LNCaP clone FGC (cell line): ENCODE measurements around the gene SKAP1.

Experiments used
- DNase-seq: peaks from one replicate; pipeline ENCODE4 v3.0.0-alpha.2; 2011; ENCODE audit warnings: low read depth
- H3K4me3 ChIP-seq: 2 replicates; pipeline ENCODE4 v1.5.1; 2011; ENCODE audit warnings: mild to moderate bottlenecking, low read depth, low read length, control low read depth
- CTCF ChIP-seq: IDR thresholded peaks from 2 replicates; pipeline ENCODE4 v1.5.1; 2012; ENCODE audit warnings: mild to moderate bottlenecking; ENCODE audit not compliant: control insufficient read depth, insufficient read depth; ENCODE audit errors: extremely low read depth

The SKAP1 gene

GRCh38 chr17:48163809-48164208 lies 266.2 kb downstream of the SKAP1 start:
- no peak for DNase-seq
- peak; percentile 46 for TF ChIP-seq CTCF
- H3K4me3 ChIP-seq = no peak overlapping the region

GRCh38 chr17:48162946-48163506 lies 267.0 kb downstream of the SKAP1 start:
- TF ChIP-seq CTCF = no peak
- no peak for DNase-seq
- H3K4me3 ChIP-seq = no peak overlapping the region

- H3K4me3 ChIP-seq = no peak overlapping the region
- DNase-seq = no peak
- no peak for TF ChIP-seq CTCF
Observed at GRCh38 chr17:48162306-48162934, 267.6 kb downstream of the SKAP1 start.

- no peak overlapping the region for H3K4me3 ChIP-seq
Observed at GRCh38 chr17:48161127-48161905, 268.7 kb downstream of the SKAP1 start.

GRCh38 chr17:48160177-48161081 lies 269.6 kb downstream of the SKAP1 start:
- no peak overlapping the region for H3K4me3 ChIP-seq
- TF ChIP-seq CTCF = no peak
- DNase-seq = peak; percentile 85

More at GRCh38 chr17:48161127-48161905, 268.7 kb downstream of the SKAP1 start:
- peak; percentile 14 for DNase-seq
- TF ChIP-seq CTCF = no peak

GRCh38 chr17:48159232-48159631 lies 270.8 kb downstream of the SKAP1 start:
- no peak for DNase-seq
- TF ChIP-seq CTCF = no peak
- no peak overlapping the region for H3K4me3 ChIP-seq
